GDM1 (cell line): ENCODE results near the gene VEGFD.

ENCODE experiments used
- DNase-seq: peaks from one replicate; lab custom pipeline; 2025; lab: John Stamatoyannopoulos, UW

Gene VEGFD, protein sequence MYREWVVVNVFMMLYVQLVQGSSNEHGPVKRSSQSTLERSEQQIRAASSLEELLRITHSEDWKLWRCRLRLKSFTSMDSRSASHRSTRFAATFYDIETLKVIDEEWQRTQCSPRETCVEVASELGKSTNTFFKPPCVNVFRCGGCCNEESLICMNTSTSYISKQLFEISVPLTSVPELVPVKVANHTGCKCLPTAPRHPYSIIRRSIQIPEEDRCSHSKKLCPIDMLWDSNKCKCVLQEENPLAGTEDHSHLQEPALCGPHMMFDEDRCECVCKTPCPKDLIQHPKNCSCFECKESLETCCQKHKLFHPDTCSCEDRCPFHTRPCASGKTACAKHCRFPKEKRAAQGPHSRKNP

DNA sequence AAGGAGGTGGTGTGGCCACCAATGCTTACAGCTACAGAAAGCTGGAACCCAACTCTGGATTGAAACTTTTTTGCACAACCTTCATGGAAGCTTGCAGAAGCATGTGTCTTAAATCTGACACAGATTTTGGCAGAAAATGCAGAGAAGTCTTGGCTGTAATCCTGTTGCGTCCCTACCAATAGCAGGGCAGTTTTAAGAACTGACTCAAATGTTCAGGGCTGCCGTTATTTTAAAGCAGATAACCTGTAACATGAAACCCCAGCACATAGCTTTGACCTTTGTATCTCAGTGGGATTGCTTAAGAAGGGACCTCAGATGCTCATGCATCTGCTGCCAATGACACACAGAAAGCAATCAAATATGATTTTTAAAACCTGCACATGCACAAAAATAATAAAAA lies at the start of gene VEGFD:
VEGFD (minus strand) TSS at position 110 of the 400 bp plus-strand sequence. CDS start 467 bp downstream, outside the sequence.
- DNase-seq, result no peak

DNA sequence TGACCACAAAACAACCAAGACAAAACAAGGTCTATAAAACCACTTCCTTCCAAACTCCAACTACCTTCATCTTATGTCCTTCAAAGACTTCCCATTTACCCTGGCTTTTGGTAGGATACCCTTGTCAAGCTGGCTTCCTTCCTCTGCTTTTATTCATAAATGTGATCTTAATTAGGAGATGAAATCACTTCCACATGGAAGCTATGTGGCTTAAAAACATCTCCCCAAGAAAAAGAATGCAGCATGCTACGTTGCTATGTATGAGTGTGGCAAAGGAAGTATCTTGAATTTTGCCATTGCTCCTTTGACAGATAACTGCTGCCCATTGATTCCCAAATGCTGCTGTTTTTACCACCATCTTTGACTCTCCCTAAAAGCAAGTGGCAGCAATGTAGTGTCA lies 46.4 kb upstream of the VEGFD start:
- DNase-seq, result no peak

DNA sequence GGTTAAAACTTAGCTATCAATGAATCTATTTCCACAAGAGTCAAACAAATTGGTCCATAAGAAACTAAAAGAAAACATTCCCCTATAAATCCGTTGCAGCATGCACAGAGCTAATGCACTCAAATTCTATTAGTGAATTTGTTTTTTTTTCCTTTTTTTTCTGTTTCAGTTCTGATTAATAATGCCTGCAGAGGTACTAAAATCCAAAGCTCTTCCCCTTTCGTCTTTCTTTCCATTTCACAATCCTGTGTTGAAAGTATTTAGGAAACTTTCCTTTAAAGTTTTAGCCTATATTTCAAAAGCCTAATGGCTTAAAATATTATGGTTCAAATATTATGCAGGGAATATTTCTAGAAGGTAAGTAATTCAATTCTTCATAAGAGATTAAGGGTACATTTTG lies 45.9 kb upstream of the VEGFD start:
- no peak for DNase-seq

DNA sequence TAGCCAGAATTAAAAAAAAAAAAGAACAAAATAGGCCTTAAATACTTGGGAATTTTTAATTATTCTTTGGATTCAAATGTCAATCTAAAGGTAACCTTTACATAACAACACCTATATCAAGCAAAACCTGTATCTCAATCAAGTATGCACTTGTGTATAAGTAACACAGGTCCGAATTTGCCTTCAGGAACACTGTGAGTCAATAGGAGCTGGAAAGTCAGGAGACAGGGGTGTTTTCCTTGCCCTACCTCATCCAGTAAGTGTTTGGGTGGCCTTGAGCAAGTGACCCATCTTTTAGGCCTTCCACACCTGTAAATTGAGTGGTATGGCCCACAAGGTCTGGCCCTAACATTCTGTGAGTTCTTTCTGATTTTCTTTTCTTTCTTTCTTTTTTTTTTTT lies 40.8 kb upstream of the VEGFD start:
- no peak for DNase-seq

DNA sequence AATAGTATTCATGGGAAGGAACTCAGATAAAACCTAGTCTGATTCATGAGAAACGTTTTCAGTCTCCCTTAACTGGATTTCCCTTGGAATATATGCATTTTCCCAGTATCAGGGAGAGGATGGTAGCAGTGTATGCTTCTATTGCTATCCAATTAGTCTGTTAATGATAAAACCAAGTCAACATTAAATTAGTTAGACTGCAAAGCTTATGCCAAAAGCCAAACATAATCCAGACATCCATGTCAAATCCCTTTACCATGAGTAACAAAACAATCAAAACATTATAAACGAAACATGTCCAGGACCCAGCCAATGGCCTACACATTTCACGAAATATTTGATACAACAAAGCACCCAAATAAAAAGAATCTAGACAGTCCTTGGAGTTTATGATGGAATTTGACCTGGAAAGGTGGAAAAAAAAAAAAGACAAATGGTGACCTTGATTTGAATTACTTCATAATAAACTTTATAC lies 34.5 kb upstream of the VEGFD start:
- no peak for DNase-seq

DNA sequence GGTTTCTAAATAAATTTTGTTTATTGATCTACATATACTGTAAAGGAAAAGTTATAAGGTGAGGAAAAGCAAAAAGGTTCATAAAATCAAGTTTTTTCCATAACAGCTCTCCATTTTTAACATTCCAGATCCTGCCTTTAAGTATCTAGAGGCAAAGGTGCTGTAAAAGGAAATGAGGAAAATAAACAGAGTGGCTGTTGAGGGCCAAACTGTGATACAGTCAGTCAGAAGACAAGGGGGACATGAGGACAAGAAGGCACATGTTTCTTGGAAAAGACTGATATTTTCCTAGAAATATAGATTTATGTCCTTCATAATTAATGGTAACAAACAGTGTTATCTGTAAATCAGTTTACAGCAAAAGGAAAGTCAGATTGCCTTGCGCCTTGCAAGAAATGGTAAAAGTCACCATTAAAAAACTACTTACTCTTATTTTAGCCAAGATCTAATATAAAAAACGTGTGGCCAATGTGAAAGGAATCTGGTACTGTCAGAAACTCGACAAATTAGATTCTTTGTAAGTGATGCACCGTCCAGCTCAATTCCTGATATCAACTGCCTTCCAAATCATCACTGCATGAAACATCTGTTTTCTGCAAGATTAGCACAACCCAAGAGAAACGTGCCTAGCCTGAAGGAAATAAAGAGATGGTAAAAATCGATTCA lies 34.0 kb upstream of the VEGFD start:
- no peak for DNase-seq

DNA sequence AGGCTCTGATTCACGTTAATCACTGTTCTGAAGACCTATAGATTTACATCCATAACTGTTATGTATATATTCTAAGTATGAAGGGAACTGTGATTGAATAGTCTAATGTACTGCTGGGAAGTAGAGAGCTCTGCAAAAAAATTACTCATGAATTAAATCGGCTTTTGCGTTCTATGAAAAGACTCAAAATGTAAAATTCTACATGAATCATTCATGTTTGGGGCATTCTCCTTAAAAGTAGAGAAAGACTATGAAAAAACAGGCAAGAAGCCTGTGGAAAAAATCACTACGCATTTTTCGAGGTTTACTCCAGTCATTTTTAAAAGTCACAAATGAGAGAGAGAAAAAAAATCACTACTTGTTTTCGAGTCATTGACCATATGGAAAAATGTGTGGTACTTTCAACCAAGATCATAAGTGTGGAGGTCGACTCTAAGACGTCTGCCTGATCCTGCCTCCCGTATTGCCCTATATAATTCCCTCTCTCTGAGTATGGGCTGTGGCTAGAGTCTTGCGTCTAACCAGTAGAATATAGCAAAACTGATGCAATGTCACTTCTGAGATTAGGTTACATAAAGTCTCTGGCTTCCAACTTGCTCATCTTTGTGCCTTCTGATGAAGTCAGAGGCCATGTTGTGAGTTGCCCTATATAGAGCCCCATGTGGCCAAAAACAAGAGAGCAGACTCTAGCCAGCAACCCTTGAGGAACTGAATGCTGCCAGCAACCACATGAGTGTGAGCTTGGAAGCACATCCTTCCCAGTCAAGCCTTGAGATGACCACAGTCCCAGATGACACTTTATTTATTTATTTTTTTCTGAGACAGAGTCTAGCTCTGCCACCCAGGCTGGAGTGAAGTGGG lies 32.1 kb upstream of the VEGFD start:
- no peak for DNase-seq

DNA sequence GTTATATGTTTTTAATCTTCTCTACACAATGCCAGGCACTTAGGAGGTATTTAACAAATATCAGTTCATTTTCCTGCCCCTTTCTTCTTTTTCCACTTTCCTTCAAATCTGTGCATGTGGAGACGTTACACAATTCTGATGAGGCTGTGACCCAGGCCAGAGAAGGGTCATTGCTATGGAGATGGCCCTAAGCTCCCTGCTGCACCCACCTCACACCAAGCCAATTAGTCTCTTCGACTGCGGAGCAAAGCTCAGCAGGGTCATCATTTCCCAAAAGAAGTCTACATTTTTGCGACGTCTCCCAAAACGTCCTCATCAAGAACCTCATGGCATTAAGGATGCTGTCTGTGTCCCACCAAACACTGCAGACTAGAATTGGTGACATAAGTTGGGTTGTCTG lies 28.9 kb upstream of the VEGFD start:
- no peak for DNase-seq

DNA sequence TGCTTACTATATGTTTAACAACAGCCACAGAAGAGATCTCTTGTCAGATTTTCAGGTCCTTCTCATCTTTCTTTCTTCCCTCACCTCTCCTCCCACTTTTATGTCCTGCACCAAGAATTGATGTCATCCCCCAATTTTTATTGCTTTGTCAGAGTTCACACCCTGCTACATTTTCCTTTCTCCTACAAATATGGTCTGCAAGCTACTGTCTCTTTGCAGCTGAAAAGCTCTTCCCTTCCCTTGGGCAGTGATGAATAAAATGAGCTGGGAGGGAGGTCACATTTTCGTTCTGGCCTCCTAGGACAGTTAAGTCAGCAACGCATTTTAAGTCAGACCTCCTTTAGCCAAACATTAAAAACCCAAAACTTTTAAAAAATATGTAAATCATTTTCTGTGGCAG lies 26.7 kb upstream of the VEGFD start:
- no peak for DNase-seq

DNA sequence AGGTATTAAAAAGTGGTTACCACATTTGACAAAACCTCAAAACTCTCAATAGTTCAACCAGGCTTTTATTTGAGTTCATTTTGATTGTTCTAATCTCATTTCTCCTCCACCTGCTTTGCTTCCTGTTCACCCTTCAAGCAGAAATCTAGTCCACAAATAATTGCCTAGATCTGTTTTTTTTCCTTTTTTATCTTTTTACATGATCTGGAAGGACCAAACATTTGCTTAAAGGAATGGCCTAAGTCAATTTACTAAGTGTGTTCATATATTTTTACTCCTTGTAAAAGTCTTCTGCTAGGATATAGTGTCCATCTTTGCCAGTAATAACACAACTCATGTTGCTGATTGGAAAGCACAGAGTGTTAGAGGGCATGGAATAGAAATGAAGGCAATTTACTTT lies 26.2 kb upstream of the VEGFD start:
- DNase-seq, result no peak

DNA sequence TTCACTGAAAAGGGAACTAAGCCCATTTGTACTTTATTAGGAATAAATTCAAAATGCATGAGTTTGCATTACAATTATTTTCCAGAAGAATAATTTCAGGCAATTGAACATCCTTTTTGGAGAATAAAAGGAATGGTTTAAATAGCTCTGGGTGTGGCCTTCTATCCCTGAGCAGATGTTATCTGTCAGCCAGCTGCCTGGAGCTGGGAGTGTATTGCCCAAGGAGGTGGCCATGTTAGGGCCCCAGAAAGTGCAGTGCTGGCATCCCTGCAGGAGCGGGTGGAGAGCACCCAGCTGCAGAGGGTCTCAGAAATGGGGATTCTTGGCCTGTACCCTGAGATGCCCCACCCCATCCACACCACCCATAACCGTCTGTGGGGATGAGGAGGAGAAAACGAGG lies 21.6 kb upstream of the VEGFD start:
- DNase-seq, result no peak

DNA sequence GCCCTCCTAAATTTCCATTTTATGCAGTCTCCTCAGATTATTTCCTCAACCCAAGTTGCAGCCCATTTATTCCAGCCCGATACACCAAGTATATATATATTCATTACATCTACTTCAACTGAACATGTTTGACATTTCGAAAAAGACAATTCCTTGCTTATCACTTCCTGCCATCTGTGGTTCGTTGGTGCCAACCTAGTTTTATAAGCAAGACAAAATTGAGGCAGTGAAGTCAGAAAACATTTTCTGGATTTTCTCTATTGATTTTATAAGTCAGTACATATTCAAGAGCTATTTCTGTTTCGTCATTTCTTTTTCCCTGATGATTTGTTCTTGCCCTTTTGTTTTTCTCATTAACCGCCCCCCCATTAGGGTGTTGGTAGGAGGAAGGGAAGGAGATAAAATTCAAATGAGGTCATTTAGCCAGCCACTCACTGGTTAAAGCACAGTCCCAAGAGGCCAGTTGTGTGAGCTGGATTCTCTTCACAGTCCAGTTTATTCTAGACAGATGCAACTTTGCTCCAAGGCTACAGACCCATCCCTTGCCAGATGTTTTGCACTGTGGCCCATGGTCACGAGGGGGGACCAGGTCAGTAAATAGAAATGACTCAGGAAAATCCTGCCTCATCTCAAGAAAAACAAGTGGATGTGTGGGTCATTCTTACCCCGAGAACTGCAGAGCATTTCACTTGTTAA lies 20.3 kb upstream of the VEGFD start:
- no peak for DNase-seq

DNA sequence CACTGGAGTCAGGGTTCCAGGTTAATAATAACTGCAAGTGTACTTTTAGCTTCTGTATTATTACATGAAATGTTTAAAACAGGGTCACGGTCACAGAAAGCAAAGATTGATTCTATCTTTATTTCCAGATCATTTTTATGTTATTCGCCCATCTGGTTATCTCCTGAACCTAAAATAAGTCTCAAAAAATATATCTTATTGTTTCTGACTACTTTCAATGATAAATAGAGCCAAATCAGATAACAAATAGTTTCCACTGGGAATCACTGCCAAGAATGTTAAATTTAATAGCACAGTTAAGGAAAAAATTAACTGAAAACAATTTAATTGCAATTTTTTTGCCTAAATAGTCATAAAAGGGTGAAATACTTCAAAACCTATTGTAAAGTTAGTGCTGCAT lies 17.2 kb upstream of the VEGFD start:
- DNase-seq, result no peak

DNA sequence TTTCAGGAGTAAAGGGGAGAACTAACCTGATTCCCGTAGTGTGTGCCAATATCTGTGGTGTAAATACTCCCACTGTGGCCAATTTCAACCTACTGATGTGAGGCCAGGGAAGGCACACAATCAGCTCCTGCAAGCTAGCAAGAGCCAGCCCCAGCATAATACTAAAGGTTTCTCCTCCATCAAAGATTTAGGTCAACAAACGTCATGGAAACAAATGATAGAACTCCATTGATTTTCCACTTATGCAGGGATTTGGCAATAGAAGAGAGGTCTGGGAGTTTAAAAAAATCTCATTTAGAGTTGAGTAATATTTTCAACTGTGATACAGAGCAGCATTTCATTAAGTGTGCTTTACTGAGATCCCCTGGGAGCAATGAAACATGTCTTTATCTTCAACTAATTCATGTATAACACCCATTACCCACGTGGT lies 15.8 kb upstream of the VEGFD start:
- DNase-seq, result no peak

DNA sequence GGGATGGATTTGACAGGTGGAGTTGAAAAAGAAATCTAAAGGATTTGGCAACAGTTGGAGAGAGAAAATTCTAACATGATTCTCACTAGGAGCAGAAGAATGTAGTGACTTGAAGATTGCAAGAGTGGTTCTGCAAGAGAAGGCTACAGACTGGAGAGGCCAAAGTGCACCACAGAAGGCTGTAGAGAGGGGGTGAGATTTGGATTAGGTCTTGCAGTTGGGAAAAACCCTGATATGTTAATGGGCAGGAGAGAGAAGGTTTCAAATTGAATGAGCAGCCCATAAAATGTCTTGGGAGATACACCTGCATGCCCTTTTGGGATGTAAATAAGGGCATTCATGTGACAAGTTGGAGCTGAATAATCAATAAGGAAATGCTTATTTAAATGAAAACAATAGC lies 14.7 kb upstream of the VEGFD start:
- DNase-seq, result no peak

DNA sequence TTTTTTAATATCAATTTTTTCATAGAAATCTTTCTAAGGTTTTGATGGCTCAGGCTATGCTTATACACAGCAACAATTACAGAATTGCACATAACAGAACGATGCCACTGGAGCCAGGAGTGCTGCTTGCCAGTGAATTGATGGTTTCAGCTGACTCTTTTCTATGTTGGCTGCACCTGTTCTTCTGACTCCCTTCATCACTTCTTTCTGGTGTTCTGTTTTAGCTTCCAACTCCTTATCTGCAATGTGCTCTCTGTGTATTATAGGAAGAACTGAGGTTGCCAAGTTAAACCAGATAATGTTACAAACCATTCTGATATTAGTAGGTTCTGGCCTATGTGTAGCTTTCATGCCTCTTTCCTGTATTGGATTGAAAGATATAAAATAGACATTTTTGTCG lies 11.6 kb upstream of the VEGFD start:
- DNase-seq, result no peak

DNA sequence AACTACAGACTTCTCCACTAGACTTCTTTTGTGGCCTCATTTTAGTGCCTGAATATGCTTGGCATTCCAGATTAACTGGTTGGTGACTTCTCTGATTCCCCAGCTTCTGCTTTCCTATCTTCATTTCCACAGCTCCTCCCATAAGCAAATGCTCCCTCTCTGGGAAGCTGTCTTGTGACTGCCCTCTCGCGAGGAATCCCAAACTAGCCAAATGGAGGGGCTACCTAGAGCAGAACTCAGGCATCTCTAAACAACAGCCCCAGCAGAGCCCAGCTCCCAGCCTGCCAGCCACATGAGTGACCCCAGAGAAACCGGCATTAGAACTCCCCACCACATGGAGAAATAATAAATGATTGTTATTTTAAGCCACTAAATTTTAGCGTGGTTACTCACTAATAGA lies 7.6 kb upstream of the VEGFD start:
- DNase-seq, result no peak

DNA sequence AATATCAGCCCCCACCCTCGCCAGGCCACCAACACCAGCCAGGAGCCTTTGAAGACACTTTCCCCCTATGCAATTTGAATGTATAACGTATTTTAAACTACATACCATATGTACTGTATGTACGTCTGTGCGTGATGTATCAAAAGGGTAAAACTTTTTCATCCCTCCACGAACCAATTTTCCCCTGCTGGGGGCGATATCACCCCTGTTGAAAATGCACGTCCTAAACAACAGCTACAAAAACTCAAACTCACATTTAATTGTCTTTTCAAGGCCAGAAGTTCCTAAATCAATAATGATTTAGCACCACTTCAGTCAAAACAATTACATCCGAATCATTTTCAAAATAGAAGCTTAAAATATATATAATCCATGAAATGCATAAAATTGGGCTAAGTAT lies 1.4 kb downstream of the VEGFD start:
- DNase-seq, result no peak

DNA sequence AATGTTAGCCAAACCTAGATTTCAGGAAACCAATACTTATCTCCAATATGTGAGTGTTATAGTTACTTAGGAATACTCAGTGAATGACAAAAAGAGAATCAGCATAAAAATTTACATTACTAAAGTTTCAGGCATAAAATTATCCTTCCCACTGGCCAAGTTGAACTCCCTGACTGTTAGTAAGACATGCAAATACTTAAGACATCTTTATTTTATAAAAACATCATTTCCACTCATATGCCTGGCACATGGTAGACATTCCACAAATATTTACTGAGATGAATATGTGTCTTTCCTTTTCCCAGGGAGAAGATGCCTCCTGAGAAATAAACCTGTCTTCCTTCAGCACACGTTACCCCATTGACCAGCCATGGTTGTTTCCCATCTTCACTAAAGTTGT lies 7.3 kb downstream of the VEGFD start:
- DNase-seq, result no peak

DNA sequence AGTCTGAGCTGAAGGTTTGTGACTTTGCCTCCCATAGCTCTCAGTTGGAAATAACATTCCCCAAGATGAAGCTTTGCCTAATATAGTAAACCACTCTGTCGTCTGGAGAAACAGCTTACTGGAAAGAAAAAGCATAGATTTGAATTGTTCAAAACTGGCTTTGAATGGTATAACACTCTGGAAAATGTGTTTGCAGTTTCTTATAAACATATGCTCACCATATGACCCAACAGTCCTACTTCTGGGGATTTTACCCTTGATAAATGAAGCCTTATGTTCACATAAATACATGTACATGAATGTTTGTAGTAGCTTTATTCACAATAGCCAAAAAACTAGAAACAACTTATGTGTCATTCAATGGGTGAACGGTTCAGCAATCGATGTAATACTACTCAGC lies 10.2 kb downstream of the VEGFD start:
- DNase-seq, result no peak

DNA sequence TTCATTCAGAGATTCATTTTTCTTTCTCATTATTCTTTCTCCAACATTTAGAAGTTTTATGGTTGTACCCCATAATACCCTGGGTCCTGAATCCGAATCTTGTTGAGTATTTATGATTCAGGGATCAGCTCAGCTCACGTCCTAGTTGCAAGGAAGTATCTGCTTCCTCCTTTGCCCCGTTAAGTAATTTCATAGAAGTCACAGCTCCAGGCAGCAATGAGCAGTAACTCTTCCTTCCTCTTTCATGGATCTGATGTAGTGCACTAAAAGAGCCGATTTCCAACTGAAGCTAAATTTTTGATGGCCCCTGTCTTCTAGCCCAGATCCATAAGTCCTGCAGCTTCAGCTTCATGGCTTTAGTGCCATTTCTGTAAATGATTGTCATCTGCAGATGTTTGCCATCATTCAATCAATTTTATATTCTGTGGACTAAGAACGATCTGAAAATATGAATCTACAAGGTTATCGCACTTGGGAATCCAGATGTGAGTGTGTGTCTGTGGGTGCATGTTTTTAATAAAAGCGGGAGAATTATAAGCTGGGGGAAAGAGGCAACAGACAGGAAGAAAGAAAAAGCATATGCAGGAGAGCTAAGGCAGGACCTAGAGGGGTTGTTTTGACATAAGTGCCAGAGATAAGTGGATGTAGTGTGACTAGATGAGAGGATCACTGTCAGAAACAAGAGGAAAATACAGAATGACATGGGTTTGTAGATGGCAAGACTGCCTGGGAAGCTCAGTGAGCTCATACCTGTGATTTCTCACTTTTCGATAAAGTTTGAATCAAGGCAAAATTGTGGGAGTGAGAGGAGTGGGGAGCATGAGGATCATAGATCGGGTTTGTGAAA lies 17.5 kb downstream of the VEGFD start:
- DNase-seq, result no peak
